ENCODE data around the gene BMP7.
"Not testable (repeated sequence)": the region's sequence is repeated elsewhere in the genome, so short reads cannot be mapped to it uniquely, and the experiment has no call there.

BMP7 gene

GRCh38 chr20:57208198-57208597 is 58.2 kb downstream of the BMP7 start:
- no peak for DNase-seq

DNA sequence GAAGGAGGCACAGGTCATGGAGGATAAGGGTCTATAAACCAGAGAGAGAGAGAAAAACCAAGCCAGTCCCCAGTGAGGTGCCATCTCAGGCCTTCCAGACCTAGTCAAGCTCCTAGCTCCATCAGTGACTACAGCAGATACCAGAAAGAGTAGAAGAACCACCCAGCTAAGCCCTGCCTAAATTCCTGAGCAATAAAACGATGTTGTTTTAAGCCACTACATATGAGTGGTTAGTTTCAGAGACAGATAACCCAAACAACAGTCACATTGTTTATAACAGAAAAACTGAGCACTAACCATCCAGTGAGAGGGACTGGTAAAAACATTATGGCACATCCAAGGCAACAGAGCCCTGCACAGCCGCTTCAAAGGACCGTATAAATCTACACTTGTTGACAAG is 59.2 kb downstream of the BMP7 start:
- no peak for DNase-seq

DNA sequence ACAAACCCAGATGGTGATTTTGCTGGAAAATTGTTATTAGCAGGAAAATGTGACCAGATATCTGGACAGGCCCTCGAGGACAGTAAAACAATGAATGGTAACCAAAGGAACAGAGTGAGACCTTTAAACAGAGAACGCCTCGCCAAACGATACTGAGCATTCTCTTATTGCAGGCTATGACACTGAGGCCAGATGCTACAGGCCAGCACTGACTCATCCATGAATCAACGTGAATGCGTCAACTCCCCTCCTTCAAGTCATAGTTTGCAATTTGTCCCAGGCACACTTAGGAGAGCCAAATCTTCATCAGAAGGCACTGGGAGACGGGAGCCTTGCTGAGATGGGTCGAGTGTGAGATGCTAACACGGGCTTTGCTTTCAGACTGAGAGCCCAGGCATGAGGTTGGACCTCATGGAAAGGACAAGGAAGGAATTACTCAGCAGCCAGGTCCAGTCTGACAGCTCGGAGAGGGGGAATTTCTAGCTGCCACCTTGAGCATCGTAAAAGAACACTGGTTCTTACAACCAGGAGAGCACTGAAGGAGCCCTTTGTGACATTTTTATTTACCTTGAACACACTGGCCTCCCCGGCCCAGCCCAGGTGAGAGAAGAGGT is 60.7 kb downstream of the BMP7 start:
- DNase-seq, result no peak

DNA sequence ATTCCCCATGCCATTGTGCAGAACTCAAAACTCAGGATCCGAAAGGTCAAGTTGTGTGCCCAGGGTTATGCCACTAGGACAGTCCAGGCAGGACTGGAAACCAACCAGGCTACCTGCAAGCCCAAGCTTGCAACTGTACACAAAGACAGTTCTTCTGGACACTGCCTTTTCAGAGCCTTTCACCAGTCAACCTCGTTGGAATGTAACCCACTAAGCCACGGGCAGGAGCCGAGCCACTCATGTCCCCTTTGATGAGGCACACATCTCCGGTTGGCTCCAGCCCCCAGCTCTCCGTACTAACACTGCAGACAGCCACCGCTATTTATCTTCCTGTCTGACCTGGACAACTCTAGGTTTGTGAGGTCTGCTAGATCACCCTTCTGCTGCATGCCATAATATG is 62.5 kb downstream of the BMP7 start:
- DNase-seq, result no peak

DNA sequence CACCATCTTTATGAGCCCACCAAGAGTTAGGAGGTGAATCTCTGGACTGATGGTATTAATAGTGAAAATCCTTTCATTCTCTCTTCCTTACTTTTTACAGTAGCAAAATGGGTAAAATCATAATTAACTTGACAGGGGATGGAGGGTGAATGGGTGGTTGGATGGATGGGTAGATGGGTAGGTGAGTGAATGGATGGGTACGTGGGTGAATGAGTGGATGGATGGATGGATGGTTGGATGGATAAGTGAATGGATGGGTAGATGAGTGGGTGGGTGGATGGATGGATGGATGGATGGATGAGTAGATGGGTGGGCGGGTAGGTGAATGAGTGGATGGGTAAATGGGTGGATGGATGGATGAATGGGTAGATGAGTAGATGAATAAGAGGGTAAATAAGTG is 63.2 kb downstream of the BMP7 start:
- DNase-seq, result no peak

GRCh38 chr20:57202309-57202708 is 64.1 kb downstream of the BMP7 start:
- DNase-seq, result no peak

DNA sequence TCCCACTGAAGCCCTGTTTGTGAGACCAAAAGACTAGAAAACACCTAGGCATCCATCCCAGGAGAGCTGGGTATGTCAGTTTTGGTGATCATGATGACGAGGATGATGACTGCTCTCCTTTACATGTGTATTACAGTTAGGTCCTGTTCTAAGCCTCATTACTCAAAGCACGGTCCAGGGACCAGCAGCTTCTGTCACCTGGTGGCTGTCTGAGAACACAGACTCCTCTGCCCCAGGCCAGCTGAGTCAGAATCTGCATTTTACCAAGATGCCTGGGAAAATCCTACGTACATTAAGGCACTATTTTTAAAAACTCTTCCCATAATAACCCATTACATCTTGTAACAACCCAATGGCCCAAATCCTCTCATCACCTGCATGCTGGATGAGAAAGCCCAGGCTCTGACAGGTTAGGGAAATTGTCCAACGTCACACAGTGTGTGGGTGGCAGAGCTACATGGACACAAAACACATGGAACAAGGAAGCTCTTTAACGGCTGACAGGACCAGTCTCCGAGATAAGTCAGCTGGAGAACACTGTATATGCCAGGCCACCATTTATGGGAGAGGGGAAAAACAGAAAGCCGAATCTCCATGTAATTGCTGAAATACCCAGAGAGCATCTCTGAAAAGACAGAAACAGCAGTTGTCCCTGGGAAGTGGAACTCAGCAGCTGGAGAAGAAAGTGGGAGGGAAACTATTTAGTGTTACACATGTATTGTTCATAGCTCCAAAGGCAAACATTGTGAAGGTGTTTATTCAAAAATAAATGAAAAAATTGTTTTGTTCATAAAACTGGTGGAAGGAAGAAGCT is 65.4 kb downstream of the BMP7 start:
- no peak for DNase-seq

GRCh38 chr20:57199656-57200405 is 66.6 kb downstream of the BMP7 start:
- no peak for DNase-seq

- no peak for DNase-seq
These were observed 68.0 kb downstream of the BMP7 start for GRCh38 chr20:57198132-57199072.

- no peak for DNase-seq
These were observed 68.9 kb downstream of the BMP7 start for GRCh38 chr20:57197352-57198131.

GRCh38 chr20:57195469-57196100 is 70.9 kb downstream of the BMP7 start:
- DNase-seq, result no peak

- DNase-seq, result no peak
These were observed 71.4 kb downstream of the BMP7 start for GRCh38 chr20:57195023-57195422.

- no peak for DNase-seq
These were observed 72.3 kb downstream of the BMP7 start for GRCh38 chr20:57194154-57194553.

DNA sequence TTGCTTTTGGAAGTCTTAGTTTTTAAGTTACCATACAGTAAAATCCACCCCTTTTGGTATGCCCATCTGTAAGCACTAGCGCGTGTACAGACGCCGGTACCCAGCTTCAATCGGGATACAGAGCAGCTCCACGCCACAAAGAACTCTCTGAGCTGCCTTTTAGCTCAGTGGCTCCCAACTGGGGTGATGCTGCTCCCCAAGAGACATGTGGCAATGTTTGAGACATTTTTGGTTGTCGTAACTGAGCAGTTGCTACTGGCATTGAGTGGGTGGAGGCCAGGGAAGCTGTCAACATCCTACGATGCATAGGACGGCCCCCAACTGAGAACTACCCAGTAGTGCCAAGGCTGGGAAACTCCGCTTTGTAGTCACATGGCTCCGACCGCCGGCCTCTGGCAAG is 73.3 kb downstream of the BMP7 start:
- no peak for DNase-seq

GRCh38 chr20:57192311-57192710 is 74.1 kb downstream of the BMP7 start:
- DNase-seq, result no peak

DNA sequence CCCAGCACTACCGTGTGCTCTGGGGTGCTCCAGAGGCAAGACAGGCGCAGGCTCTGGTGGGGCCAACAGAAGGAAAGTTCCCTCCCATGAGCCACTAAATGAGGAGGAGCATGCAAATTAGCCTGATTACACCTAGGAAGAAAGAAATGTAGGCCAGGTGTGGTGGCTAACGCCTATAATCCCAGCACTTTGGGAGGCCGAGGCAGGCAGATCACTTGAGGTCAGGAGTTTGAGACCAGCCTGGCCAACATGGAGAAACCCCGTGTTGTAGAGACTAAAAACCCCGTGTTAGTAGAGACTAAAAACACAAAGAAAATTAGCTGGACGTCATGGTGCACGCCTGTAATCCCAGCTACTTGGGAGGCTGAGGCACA is 75.2 kb downstream of the BMP7 start:
- DNase-seq, result not testable (repeated sequence)

GRCh38 chr20:57190536-57191264 is 75.7 kb downstream of the BMP7 start:
- no peak for DNase-seq

GRCh38 chr20:57189713-57190112 is 76.7 kb downstream of the BMP7 start:
- DNase-seq, result no peak

GRCh38 chr20:57188576-57189079 is 77.8 kb downstream of the BMP7 start:
- no peak for DNase-seq

- DNase-seq, result no peak
These were observed 78.4 kb downstream of the BMP7 start for GRCh38 chr20:57188056-57188455.
